Stimulated activated CD4-positive, alpha-beta T cell treated with anti-CD3 and anti-CD28 coated beads, Interleukin-4, amount 100 ng/mL, for 4 hours (primary cell): Measurements from ENCODE around the gene NRDC.
"Not testable (repeated sequence)": the region's sequence is repeated elsewhere in the genome, so short reads cannot be mapped to it uniquely, and the experiment has no call there.

Experiments
- DNase-seq, 2 experiments: peaks; one replicate each; pipeline ENCODE4 v3.0.0-alpha.2; 2020

The NRDC gene

GRCh38 chr1:51877434-51878307 is 856 bp downstream of the NRDC start:
- no peak for DNase-seq

GRCh38 chr1:51875836-51876235 is 2.7 kb downstream of the NRDC start:
- DNase-seq: no peak

GRCh38 chr1:51875291-51875772 is 3.2 kb downstream of the NRDC start:
- DNase-seq: no peak

GRCh38 chr1:51873270-51873669 is 5.3 kb downstream of the NRDC start:
- DNase-seq: not testable (repeated sequence)

GRCh38 chr1:51871351-51871975 is 7.1 kb downstream of the NRDC start:
- DNase-seq: no peak

- no peak for DNase-seq
Observed at GRCh38 chr1:51870603-51871350, 7.8 kb downstream of the NRDC start.

- DNase-seq: no peak
Observed at GRCh38 chr1:51867479-51868232, 10.9 kb downstream of the NRDC start.

- DNase-seq: no peak
Observed at GRCh38 chr1:51863384-51863783, 15.1 kb downstream of the NRDC start.

GRCh38 chr1:51861669-51862068 is 16.9 kb downstream of the NRDC start:
- DNase-seq: no peak

- no peak for DNase-seq
Observed at GRCh38 chr1:51859735-51860134, 18.8 kb downstream of the NRDC start.

- DNase-seq: no peak
Observed at GRCh38 chr1:51859333-51859732, 19.2 kb downstream of the NRDC start.

GRCh38 chr1:51858892-51859291 is 19.6 kb downstream of the NRDC start:
- DNase-seq: no peak

GRCh38 chr1:51856745-51857144 is 21.8 kb downstream of the NRDC start:
- DNase-seq: no peak

GRCh38 chr1:51855624-51856023 is 22.9 kb downstream of the NRDC start:
- DNase-seq: no peak

GRCh38 chr1:51853360-51853759 is 25.2 kb downstream of the NRDC start:
- DNase-seq: no peak

GRCh38 chr1:51851882-51852396 is 26.6 kb downstream of the NRDC start:
- DNase-seq: no peak

- DNase-seq: no peak
Observed at GRCh38 chr1:51850420-51851223, 27.9 kb downstream of the NRDC start.

- DNase-seq: no peak
Observed at GRCh38 chr1:51847294-51847920, 31.1 kb downstream of the NRDC start.

- DNase-seq: no peak
Observed at GRCh38 chr1:51843948-51844347, 34.6 kb downstream of the NRDC start.

GRCh38 chr1:51842261-51842660 is 36.3 kb downstream of the NRDC start:
- no peak for DNase-seq
